HG03565 (cell line): ENCODE data around the gene C20orf96.

Experiments used
- ATAC-seq: cut with Tn5 transposase; IDR thresholded peaks from one replicate; pipeline ENCODE4 v1.9.1; 2021; ENCODE audit warnings: mild to moderate bottlenecking, moderate library complexity; ENCODE audit not compliant: unreplicated experiment

Gene C20orf96

GRCh38 chr20:312067-312466 is 21.5 kb upstream of the C20orf96 start:
- ATAC-seq: no peak

GRCh38 chr20:311609-312008 is 21.1 kb upstream of the C20orf96 start:
- no peak for ATAC-seq

- no peak for ATAC-seq
Observed at GRCh38 chr20:310645-311044, 20.1 kb upstream of the C20orf96 start.

- peak; percentile 99 for ATAC-seq
Observed at GRCh38 chr20:309841-310644, 19.5 kb upstream of the C20orf96 start.

- no peak for ATAC-seq
Observed at GRCh38 chr20:309306-309840, 18.8 kb upstream of the C20orf96 start.

GRCh38 chr20:308427-309038 is 18.0 kb upstream of the C20orf96 start:
- ATAC-seq: no peak

- no peak for ATAC-seq
Observed at GRCh38 chr20:305745-306144, 15.2 kb upstream of the C20orf96 start.

- no peak for ATAC-seq
Observed at GRCh38 chr20:301886-302848, 11.6 kb upstream of the C20orf96 start.

GRCh38 chr20:300345-300990 is 9.9 kb upstream of the C20orf96 start:
- ATAC-seq: no peak

GRCh38 chr20:298776-299391 is 8.3 kb upstream of the C20orf96 start:
- ATAC-seq: no peak

GRCh38 chr20:297925-298775 is 7.6 kb upstream of the C20orf96 start:
- ATAC-seq: peak; percentile 8

- ATAC-seq: peak; percentile 63
Observed at GRCh38 chr20:297098-297924, 6.8 kb upstream of the C20orf96 start, which contains the start of gene ZCCHC3. ZCCHC3 (plus strand) TSS chr20:297570; CDS start chr20:297587, 17 bp downstream.

GRCh38 chr20:295804-296203 is 5.3 kb upstream of the C20orf96 start:
- no peak for ATAC-seq

GRCh38 chr20:294602-295001 is 4.1 kb upstream of the C20orf96 start:
- ATAC-seq: no peak

- peak; percentile 6 for ATAC-seq
Observed at GRCh38 chr20:289693-290083, 862 bp downstream of the C20orf96 start.

GRCh38 chr20:288956-289692 is 1.4 kb downstream of the C20orf96 start:
- ATAC-seq: no peak

- ATAC-seq: no peak
Observed at GRCh38 chr20:286508-286907, 4.0 kb downstream of the C20orf96 start.

GRCh38 chr20:284172-284571 is 6.4 kb downstream of the C20orf96 start:
- ATAC-seq: no peak
